GM06990 (cell line): Measurements from ENCODE around the gene PARP15.
"Not testable (repeated sequence)": the region's sequence is repeated elsewhere in the genome, so short reads cannot be mapped to it uniquely, and the experiment has no call there.

ENCODE experiments used
- DNase-seq: peaks from one replicate; pipeline ENCODE4 v3.0.0-alpha.2; 2011; ENCODE audit not compliant: insufficient read length; ENCODE audit errors: extremely low read depth
- H3K27me3 ChIP-seq: replicated peaks from 2 replicates; pipeline ENCODE4 v1.6.0; 2011; ENCODE audit warnings: low read length; ENCODE audit not compliant: control insufficient read depth, insufficient read depth
- H3K36me3 ChIP-seq: 2 replicates; pipeline ENCODE4 v1.5.1; 2011; ENCODE audit warnings: low read length; ENCODE audit not compliant: control insufficient read depth, insufficient read depth
- H3K4me3 ChIP-seq: replicated peaks from 2 replicates; pipeline ENCODE4 v1.5.1; 2011; ENCODE audit warnings: low read depth, mild to moderate bottlenecking, control low read depth, low read length
- CTCF ChIP-seq: IDR thresholded peaks from 2 replicates; pipeline ENCODE4 v1.5.1; 2011; ENCODE audit warnings: low read length, control low read depth, mild to moderate bottlenecking, inconsistent platforms; ENCODE audit not compliant: insufficient read depth, poor library complexity, severe bottlenecking

The PARP15 gene

GRCh38 chr3:122642935-122643334 lies 65.5 kb downstream of the PARP15 start:
- no peak overlapping the region for H3K4me3 ChIP-seq
- TF ChIP-seq CTCF, result no peak
- no peaks in the 10 kb centered on the region for H3K36me3 ChIP-seq
- no peaks in the 10 kb centered on the region for H3K27me3 ChIP-seq
- DNase-seq, result no peak

DNA sequence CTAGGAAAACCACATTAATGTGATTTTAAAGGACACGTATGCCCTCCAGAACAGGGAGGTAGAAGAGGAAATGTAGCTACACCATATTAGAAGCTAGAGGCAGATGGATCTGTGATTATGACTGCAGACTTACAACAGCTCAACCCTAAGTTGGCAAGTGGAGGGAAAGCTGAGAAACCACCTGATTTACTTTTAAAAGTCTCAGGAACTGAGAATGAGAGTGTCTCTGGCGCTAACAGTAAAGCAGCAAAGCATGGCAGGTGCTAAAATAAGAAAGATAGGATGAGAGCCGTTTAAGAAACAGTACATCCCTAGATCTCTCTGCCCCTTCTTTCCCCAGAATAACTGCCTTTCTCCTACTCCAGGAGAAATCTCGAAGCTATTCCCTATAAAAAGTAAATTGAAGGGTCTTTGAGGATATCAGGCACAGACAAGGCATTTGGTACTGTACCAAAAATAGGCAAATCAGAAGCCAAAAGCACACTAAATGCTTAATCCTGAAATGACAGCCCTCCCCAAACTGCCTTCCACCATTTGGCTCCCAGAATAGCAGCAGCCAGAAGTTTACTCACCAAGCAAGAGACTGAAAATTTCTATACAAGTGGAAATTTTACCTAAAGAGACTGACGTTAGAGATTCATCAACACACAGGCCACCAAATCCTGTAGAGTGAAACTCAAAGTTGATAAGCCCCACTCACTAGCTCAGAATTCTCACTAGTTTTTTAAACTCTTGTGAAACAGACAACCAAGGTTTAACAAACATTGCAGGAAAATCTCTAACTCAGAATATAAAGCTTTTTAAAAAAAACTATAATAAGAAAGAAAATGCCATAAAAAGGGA lies 68.9 kb downstream of the PARP15 start:
- no peaks in the 10 kb centered on the region for H3K27me3 ChIP-seq
- H3K36me3 ChIP-seq, result no peaks in the 10 kb centered on the region
- DNase-seq, result no peak
- TF ChIP-seq CTCF, result no peak
- H3K4me3 ChIP-seq, result no peak overlapping the region

GRCh38 chr3:122651233-122651907 lies 73.9 kb downstream of the PARP15 start:
- not testable (repeated sequence) for H3K36me3 ChIP-seq, H3K4me3 ChIP-seq, DNase-seq, H3K27me3 ChIP-seq

DNA sequence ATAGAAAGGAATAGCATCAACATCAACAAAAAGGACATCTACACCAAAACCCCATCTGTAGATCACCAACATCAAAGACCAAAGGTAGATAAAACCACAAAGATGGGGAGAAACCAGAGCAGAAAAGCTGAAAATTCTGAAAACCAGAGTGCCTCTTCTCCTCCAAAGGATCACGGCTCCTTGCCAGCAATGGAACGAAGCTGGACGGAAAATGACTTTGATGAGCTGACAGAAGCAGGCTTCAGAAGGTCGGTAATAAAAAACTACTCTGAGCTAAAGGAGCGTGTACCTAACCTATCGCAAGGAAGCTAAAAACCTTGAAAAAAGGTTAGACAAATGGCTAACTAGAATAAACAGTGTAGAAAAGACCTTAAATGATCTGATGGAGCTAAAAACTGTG lies 74.5 kb downstream of the PARP15 start:
- not testable (repeated sequence) for H3K36me3 ChIP-seq, H3K4me3 ChIP-seq, H3K27me3 ChIP-seq, DNase-seq

- not testable (repeated sequence) for DNase-seq, H3K27me3 ChIP-seq, H3K4me3 ChIP-seq, H3K36me3 ChIP-seq
These were observed 80.9 kb downstream of the PARP15 start for GRCh38 chr3:122658336-122658735.

DNA sequence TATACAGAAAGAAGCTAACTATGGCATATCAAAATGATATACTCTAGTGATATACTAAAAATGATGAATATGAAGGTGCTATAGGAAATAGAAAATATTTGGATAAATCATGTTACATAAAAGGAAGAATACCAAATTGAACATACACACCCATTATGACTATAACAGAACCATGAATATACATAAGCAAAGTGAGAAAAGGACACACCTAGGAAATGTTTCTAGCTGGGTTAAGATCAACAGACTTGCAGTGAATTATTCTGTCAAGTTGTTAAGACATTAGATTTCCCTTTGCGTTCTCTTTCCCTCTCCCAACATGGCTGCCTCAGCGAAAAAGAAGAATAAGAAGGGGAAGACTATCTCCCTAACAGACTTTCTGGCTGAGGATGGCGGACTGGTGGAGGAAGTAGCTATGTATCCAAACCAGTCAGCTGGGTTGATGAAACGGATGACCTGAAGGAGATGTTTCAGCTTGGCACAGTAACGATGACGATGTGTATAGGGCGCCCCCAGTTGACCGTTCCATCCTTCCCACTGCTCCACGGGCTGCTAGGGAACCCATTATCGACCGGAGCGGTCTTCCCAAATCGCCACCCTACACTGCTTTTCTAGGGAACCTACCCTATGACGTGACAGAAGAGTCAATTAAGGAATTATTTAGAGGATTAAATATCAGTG lies 83.0 kb downstream of the PARP15 start:
- H3K36me3 ChIP-seq, result no peaks in the 10 kb centered on the region
- no peak for TF ChIP-seq CTCF
- H3K4me3 ChIP-seq, result no peak overlapping the region
- no peak for DNase-seq
- no peaks in the 10 kb centered on the region for H3K27me3 ChIP-seq

DNA sequence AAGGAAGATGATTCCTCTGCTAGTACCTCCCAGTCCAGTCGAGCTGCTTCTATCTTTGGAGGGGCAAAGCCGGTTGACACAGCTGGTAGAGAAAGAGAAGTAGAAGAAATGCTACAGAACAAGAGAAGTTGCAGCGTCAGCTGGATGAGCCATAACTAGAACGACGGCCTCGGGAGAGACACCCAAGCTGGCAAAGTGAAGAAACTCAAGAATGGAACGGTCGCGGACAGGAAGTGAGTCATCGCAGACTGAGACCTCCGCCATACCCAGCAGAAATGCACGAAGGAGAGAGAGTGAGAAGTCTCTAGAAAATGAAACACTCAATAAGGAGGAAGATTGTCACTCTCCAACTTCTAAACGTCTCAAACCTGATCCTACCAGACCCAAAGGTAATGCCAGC lies 84.2 kb downstream of the PARP15 start:
- Histone ChIP-seq H3K27me3 (no peaks in the 10 kb centered on the region), H3K36me3 (no peaks in the 10 kb centered on the region), H3K4me3 (no peak overlapping the region; the same call in 1 of the 2 replicates)
- no peak for TF ChIP-seq CTCF
- no peak for DNase-seq
